Spleen (tissue), 11 donors: Measurements from ENCODE around the gene TYSND1. TPM values are rescaled to one million over a fixed set of nuclear protein-coding genes. Genes with fewer than 3 reads are reported as not detected.
"Not testable (repeated sequence)": the region's sequence is repeated elsewhere in the genome, so short reads cannot be mapped to it uniquely, and the experiment has no call there.

Experiments
- DNase-seq: peaks from one replicate; pipeline ENCODE4 v3.0.0-alpha.2; 2020
- H3K27ac ChIP-seq, 8 donors: fragments of 200-600 bp; sonication (generic) in 7 of 8; 1 replicate in 4 of 8; 2 replicates in 4 of 8; pipeline versions ENCODE4 v1.5.0 to v1.8.0; 2016 to 2021; ENCODE audit warnings: inconsistent platforms in 4 of 8, mild to moderate bottlenecking in 4 of 8, moderate library complexity in 1 of 8
- H3K27me3 ChIP-seq, 7 donors: fragments of 200-600 bp; sonication (generic) in 6 of 7; replicated peaks in 1 of 7; 1 replicate in 4 of 7; 2 replicates in 3 of 7; pipeline versions ENCODE4 v1.5.0 to v1.8.0; 2016 to 2021; ENCODE audit warnings: inconsistent platforms in 3 of 7, mild to moderate bottlenecking in 1 of 7
- H3K36me3 ChIP-seq, 6 donors: fragments of 200-600 bp; sonication (generic) in 5 of 6; 1 replicate in 4 of 6; 2 replicates in 2 of 6; pipeline versions ENCODE4 v1.5.0 to v1.8.0; 2016 to 2021; ENCODE audit warnings: inconsistent platforms in 2 of 6
- H3K4me1 ChIP-seq, 6 donors: fragments of 200-600 bp; sonication (generic) in 5 of 6; 1 replicate in 3 of 6; 2 replicates in 3 of 6; pipeline versions ENCODE4 v1.5.0 to v1.8.0; 2016 to 2021; ENCODE audit warnings: inconsistent platforms in 3 of 6
- H3K4me3 ChIP-seq, 8 donors: fragments of 200-600 bp; sonication (generic) in 7 of 8; 1 replicate in 4 of 8; 2 replicates in 4 of 8; pipeline versions ENCODE4 v1.5.0 to v1.8.0; 2016 to 2021; ENCODE audit warnings: inconsistent platforms in 4 of 8, mild to moderate bottlenecking in 4 of 8, moderate library complexity in 2 of 8
- H3K9me3 ChIP-seq, 8 donors: fragments of 200-600 bp; sonication (generic) in 7 of 8; 1 replicate in 4 of 8; 2 replicates in 4 of 8; pipeline versions ENCODE4 v1.5.0 to v1.8.0; 2016 to 2021; ENCODE audit warnings: inconsistent platforms in 4 of 8
- POLR2A ChIP-seq, 3 donors: fragments of 450-650 bp; IDR thresholded peaks; one replicate each; pipeline ENCODE4 v1.5.1; 2017; ENCODE audit warnings: antibody characterized with exemption in 3 of 3, mild to moderate bottlenecking in 1 of 3
- POLR2AphosphoS5 ChIP-seq, 3 donors: sonication (generic); formaldehyde crosslinking; IDR thresholded peaks; one replicate each; pipeline ENCODE4 v1.5.1; 2017; ENCODE audit warnings: antibody characterized with exemption in 3 of 3
- WGBS, 5 donors: extraction: QIAGEN DNeasy Blood & Tissue Kit in 3 of 5; methylation state at CpG; one replicate each; pipeline versions ENCODE4 v1.1.5 to v1.1.7; 2013 to 2018; 5-methylcytosine and 5-hydroxymethylcytosine counted together
- intact Hi-C: fragments of 100-400 bp; cut with DNase I; formaldehyde crosslinking; loops from one replicate; pipeline ENCODE4 v1.15.0; 2023; ENCODE audit warnings: low total_unique reads
- polyA plus RNA-seq, 3 donors: library from polyadenylated mRNA; stranded (reverse); fragments of 200-250 nt; gene quantifications; one replicate each; pipeline ENCODE4 v1.2.1, GENCODE V29; 2013
- total RNA-seq, 7 donors: library from RNA; depleted of rRNA in 3 of 7; stranded (reverse); fragments of >200 nt in 3 of 7; fragmentation: NEBNext Ultra II Directional in 4 of 7; extraction: Animal tissue kit (Norgen Biotek cat#: 25700) in 4 of 7; gene quantifications; one replicate each; pipeline versions ENCODE4 v1.1.0 to v1.2.1, GENCODE V29; 2016 to 2021
- TF ChIP-seq, protein P1 (sequence below), 11 experiments: fragments of 200-600 bp in 7 of 11; fragments of 450-650 bp in 4 of 11; sonication (generic) in 4 of 11; IDR thresholded peaks in 8 of 11; conservative IDR thresholded peaks in 3 of 11; 1 replicate in 7 of 11; 2 replicates in 4 of 11; pipeline versions ENCODE4 v1.4.0 to v1.8.0; 2016 to 2021; ENCODE audit warnings: antibody characterized with exemption in 11 of 11, inconsistent platforms in 4 of 11, mild to moderate bottlenecking in 1 of 11
- donor health status: healthy with polysubstance abuse.
- donor health status: DM: no; HTN: no; CAD: no; lungs with moderate emphysema.
- donor health status: DM: no; HTN: no; CAD: no.
- donor health status: Bipolar disorder and iron deficiency.
- donor health status: healthy.
- donor health status: DM: no; HTN: no; CAD: no.
- donor health status: DM: yes; HTN: yes; CAD: no.

TYSND1 gene
- total and polyA plus RNA-seq, 10 donors: 14.1 to 20.9 (median 16.9) TPM

DNA sequence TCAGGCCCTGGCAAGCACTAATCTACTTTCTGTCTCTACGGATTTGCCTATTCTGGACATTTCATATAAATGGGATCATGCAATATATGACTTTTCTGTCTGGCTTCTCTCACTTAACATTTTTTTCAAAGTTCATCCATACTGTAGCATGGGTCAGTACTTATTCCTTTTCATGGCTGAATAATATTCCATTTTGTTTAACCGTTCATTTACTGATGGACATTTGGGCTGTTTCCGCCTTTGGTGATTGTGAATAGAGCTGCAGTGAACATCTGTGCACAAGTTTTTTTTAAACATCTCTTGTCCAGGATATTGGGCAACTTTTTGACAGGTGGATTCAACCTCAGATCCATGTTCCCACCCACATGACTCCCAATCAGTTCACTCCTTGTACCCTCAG, 44.8 kb downstream of the TYSND1 start:
- no peak overlapping the region for H3K27ac ChIP-seq
- no peaks in the 10 kb centered on the region for H3K27me3 ChIP-seq
- no peaks in the 10 kb centered on the region for H3K9me3 ChIP-seq
- TF ChIP-seq POLR2A (IDR thresholded peaks at IDR 0.05) (no peak), POLR2AphosphoS5 (IDR thresholded peaks at IDR 0.05) (no peak)
- TF ChIP-seq, protein P1, sequence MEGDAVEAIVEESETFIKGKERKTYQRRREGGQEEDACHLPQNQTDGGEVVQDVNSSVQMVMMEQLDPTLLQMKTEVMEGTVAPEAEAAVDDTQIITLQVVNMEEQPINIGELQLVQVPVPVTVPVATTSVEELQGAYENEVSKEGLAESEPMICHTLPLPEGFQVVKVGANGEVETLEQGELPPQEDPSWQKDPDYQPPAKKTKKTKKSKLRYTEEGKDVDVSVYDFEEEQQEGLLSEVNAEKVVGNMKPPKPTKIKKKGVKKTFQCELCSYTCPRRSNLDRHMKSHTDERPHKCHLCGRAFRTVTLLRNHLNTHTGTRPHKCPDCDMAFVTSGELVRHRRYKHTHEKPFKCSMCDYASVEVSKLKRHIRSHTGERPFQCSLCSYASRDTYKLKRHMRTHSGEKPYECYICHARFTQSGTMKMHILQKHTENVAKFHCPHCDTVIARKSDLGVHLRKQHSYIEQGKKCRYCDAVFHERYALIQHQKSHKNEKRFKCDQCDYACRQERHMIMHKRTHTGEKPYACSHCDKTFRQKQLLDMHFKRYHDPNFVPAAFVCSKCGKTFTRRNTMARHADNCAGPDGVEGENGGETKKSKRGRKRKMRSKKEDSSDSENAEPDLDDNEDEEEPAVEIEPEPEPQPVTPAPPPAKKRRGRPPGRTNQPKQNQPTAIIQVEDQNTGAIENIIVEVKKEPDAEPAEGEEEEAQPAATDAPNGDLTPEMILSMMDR (IDR thresholded peaks at IDR 0.05 in 8 of 11, conservative IDR thresholded peaks at IDR 0.05 in 3 of 11): no peak
- no peak overlapping the region for H3K4me3 ChIP-seq
- H3K36me3 ChIP-seq: peaks cover 0 to 29% (median 0%) of the 10 kb centered on the region in 6 donors
- WGBS, 5 donors: 62 to 88% (median 77%) methylated on average over 3 of the region's 3 CpGs
- DNase-seq: no peak
- H3K4me1 ChIP-seq: no peaks in the 10 kb centered on the region
- intact Hi-C loops: no loop called here

DNA sequence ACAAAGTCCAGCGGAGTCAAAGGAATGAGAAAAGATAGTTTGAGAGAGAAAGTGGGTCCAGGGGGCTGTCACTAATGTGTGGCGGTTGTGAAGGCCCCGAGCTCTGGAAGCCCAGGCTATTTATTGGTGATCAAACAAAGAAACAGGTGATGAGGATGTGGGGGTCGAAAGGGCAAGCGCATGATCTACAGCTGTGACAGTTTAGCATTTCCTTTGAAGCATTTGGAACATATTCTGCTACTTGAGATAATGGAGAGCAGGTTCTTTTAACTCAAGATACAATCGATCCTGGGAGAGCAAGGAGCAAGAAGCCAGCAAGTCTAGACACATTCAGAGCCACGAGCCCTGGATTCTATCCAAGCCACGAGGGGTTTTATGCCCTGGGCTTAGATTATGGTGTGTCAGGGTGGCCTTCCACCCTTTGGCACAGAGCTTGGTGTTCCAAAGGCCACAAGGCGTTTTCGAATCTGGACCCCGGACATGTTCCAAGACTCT, 45.4 kb downstream of the TYSND1 start:
- H3K9me3 ChIP-seq, H3K27ac ChIP-seq, intact Hi-C loops, H3K4me3 ChIP-seq, DNase-seq, H3K27me3 ChIP-seq, H3K4me1 ChIP-seq: not testable (repeated sequence)
- H3K36me3 ChIP-seq: peaks cover 0 to 29% (median 0%) of the 10 kb centered on the region in 6 donors
- 76 to 84% (median 81%) methylated on average over 11 of the region's 11 CpGs for WGBS, 5 donors

DNA sequence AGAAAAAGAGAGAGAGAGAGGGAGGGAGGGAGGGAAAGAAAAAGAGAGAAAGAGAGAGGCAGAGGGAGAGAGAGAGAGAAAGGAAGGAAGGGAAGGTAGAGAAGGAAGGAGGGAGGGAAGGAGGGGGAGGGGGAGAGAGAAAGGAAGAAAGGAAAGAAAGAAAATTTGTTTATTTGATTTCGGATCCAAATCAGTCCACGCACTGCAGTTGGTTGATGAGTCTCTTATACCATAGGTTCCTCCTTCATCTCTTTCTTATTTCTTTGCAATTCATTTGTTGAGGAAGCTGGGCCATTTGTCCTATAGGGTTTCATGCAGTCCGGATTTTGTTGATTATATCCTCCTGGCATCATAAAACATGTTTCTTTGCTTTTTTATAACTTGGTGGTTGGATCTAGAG, 48.2 kb downstream of the TYSND1 start:
- 87 to 100% (median 98%) methylated on average over 3 of the region's 3 CpGs for WGBS, 5 donors
- TF ChIP-seq POLR2AphosphoS5 (IDR thresholded peaks at IDR 0.05): no peak
- no peak for TF ChIP-seq POLR2A (IDR thresholded peaks at IDR 0.05)
- TF ChIP-seq, protein P1 (IDR thresholded peaks at IDR 0.05 in 8 of 11, conservative IDR thresholded peaks at IDR 0.05 in 3 of 11): no peak

DNA sequence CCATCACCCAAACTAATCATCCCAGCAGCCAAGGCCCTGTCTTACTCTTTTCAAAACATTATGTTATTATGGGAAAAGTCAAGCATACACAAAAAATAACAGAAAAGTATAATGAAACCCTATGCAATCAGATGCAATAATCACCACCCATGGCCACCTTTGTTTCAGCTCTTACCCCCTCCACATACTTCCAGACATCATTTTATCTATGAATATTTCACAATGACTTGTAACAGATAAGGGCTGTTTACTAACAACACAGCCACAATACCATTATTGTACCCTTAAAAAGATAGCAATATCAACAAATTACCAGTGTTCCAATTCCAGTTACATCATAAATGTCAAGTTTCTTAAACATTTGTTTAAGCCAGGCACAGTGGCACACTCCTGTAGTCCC, 49.0 kb downstream of the TYSND1 start:
- Histone ChIP-seq H3K36me3 (peaks cover 0 to 29% (median 0%) of the 10 kb centered on the region in 6 donors), H3K27me3 (no peaks in the 10 kb centered on the region), H3K9me3 (no peaks in the 10 kb centered on the region), H3K4me1 (peaks cover 0 to 15% (median 2%) of the 10 kb centered on the region in 6 donors), H3K27ac (no peak overlapping the region), H3K4me3 (no peak overlapping the region)
- TF ChIP-seq POLR2AphosphoS5 (IDR thresholded peaks at IDR 0.05) (no peak), POLR2A (IDR thresholded peaks at IDR 0.05) (no peak)
- TF ChIP-seq, protein P1 (IDR thresholded peaks at IDR 0.05 in 8 of 11, conservative IDR thresholded peaks at IDR 0.05 in 3 of 11): no peak
- DNase-seq: no peak
- intact Hi-C loops: no loop called here

More for the DNA sequence above, 48.2 kb downstream of the TYSND1 start:
- no peak overlapping the region for H3K4me3 ChIP-seq
- H3K9me3 ChIP-seq: no peaks in the 10 kb centered on the region
- DNase-seq: no peak
- peaks cover 0 to 7% (median 0%) of the 10 kb centered on the region in 6 donors for H3K4me1 ChIP-seq
- intact Hi-C loops: no loop called here
- no peak overlapping the region for H3K27ac ChIP-seq
- H3K36me3 ChIP-seq: peaks cover 0 to 29% (median 0%) of the 10 kb centered on the region in 6 donors
- H3K27me3 ChIP-seq: no peaks in the 10 kb centered on the region
